Measurements from ENCODE around the gene SCGN. TPM values are rescaled to one million over a fixed set of nuclear protein-coding genes. Genes with fewer than 3 reads are reported as not detected.

Gene SCGN
- total RNA-seq, 1 donor from 2014 or later = not detected

DNA sequence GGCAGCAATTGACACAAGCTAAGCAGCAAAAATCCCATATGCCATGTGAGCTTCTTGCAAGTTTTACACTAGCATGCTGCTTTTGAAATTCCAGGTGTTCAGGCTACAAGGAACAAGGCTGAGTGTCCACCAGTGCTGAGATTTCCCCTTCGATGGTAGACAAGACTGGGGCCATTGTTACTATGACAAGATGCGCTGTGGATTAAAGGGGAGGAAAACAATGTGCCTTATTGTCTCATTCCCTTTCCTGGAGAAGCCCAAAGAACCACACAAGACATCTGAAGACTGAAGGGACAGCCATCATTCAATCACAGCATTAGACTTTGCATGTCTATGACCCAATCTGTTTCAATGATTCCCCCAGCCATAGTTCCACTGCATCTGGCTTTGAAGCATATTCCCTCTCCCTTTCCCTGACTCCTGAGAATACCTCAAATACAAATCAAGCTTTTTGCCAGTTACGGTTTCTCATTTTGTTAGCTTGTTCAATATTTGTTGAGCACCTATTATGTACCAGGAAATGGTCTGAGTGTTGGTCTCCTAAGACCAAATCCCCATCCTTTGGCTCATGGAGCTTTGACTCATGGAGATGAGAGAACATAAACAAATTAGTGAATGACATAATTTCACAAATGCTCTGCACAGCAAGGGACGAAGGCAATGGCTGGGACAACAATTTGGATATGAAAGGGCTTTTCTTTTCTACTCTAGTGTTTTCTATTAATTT, 23.4 kb upstream of the SCGN start:
- Mint-ChIP-seq H3K27me3 (ENCODE audit: unreplicated experiment) (peaks cover 14% of the 10 kb centered on the region), H3K9me3 (ENCODE audit: unreplicated experiment) (no peaks in the 10 kb centered on the region), H3K4me3 (ENCODE audit: unreplicated experiment) (no peak overlapping the region), H3K36me3 (ENCODE audit: unreplicated experiment) (no peaks in the 10 kb centered on the region), H3K4me1 (ENCODE audit: unreplicated experiment) (no peaks in the 10 kb centered on the region), H3K27ac (ENCODE audit: unreplicated experiment) (no peak overlapping the region)
- TF ChIP-seq, protein P1, sequence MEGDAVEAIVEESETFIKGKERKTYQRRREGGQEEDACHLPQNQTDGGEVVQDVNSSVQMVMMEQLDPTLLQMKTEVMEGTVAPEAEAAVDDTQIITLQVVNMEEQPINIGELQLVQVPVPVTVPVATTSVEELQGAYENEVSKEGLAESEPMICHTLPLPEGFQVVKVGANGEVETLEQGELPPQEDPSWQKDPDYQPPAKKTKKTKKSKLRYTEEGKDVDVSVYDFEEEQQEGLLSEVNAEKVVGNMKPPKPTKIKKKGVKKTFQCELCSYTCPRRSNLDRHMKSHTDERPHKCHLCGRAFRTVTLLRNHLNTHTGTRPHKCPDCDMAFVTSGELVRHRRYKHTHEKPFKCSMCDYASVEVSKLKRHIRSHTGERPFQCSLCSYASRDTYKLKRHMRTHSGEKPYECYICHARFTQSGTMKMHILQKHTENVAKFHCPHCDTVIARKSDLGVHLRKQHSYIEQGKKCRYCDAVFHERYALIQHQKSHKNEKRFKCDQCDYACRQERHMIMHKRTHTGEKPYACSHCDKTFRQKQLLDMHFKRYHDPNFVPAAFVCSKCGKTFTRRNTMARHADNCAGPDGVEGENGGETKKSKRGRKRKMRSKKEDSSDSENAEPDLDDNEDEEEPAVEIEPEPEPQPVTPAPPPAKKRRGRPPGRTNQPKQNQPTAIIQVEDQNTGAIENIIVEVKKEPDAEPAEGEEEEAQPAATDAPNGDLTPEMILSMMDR (IDR thresholded peaks at IDR 0.05) = no peak
- DNase-seq (ENCODE audit: extremely low spot score, unreplicated experiment) = no peak

DNA sequence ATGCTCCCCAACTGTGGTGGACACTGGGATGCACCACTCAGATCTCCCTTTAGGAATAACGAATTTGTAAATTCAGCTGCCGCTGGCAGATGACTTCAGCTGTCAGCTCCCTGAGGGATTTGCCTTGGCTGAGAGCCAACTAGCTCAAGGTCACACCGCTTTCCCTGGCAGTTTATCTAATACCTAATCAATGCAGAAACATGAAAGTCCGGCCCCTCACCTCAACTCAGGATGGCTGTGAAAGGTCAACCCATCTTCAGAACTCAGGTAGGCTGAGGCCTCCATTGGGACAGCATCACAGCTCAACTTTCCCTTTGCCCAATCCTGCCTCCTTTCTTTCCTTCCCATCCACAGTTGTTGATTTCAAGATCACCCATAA, 22.8 kb upstream of the SCGN start:
- Mint-ChIP-seq H3K4me3 (ENCODE audit: unreplicated experiment) (no peak overlapping the region), H3K36me3 (ENCODE audit: unreplicated experiment) (no peaks in the 10 kb centered on the region), H3K4me1 (ENCODE audit: unreplicated experiment) (no peaks in the 10 kb centered on the region), H3K9me3 (ENCODE audit: unreplicated experiment) (no peaks in the 10 kb centered on the region), H3K27me3 (ENCODE audit: unreplicated experiment) (peaks cover 14% of the 10 kb centered on the region), H3K27ac (ENCODE audit: unreplicated experiment) (no peak overlapping the region)
- TF ChIP-seq, protein P1 (IDR thresholded peaks at IDR 0.05) = no peak
- no peak for DNase-seq (ENCODE audit: extremely low spot score, unreplicated experiment)

DNA sequence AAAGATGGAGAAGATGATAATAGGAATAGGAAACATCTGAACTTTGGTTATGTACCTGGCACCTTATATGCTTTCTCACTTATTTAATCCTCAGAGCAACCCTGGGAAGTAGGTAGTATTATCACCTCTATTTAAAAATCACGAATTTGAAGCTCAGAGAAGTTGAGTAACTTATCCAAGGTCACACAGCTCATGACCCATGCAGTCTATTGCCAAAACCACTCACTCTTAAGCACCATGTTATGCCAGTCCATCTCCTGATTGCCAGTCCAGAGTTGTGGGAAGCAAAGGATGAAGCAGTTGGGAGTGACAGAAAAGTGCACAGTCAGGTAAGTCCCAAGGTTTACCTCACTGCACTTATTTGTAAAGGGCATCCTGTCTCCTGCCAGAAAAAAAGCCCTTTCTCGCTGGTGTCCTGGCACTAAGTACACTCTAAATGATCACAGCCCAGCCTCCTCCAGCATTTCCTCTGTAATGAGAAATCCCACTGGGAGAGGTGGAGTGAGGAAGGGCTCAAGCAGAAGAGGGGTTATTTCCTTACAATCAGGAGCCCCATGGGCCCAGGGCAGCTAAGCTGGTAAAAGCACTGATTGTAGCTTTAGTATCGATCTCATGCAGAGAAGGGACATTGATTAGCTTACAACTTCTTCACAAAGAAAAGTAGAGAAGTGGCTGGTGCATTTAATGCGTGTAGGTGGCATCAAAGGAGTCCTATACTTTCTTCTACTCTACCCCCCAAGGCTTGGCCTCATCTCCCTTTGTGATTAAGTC, 21.3 kb upstream of the SCGN start:
- Mint-ChIP-seq H3K36me3 (ENCODE audit: unreplicated experiment) (no peaks in the 10 kb centered on the region), H3K27me3 (ENCODE audit: unreplicated experiment) (peaks cover 19% of the 10 kb centered on the region), H3K9me3 (ENCODE audit: unreplicated experiment) (no peaks in the 10 kb centered on the region), H3K4me1 (ENCODE audit: unreplicated experiment) (no peaks in the 10 kb centered on the region), H3K27ac (ENCODE audit: unreplicated experiment) (no peak overlapping the region), H3K4me3 (ENCODE audit: unreplicated experiment) (no peak overlapping the region)
- TF ChIP-seq, protein P1 (IDR thresholded peaks at IDR 0.05) = no peak
- no peak for DNase-seq (ENCODE audit: extremely low spot score, unreplicated experiment)

DNA sequence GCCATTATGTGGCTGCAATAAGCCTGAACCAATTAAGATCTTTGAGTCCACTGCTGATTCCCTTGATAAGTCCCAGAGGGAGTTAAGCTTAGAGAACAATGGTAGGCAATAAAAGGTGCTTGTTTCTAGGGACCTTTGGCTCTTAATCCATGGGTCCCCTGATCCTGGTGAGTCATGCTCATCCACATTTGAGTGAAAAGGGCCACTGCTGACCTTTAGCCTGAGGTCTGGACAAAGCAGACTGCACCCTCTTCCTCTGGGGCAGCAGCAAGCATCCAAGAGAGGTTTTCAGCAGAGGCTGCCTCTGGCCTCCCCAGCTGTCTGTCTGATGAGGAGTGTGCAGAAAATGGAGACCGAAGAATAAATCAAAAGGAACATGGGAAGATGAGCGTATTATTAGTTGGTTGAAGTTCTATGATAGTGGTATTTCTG, 16.1 kb upstream of the SCGN start:
- no peak overlapping the region for H3K4me3 Mint-ChIP-seq (ENCODE audit: unreplicated experiment)
- no peaks in the 10 kb centered on the region for H3K36me3 Mint-ChIP-seq (ENCODE audit: unreplicated experiment)
- TF ChIP-seq, protein P1 (IDR thresholded peaks at IDR 0.05) = no peak
- H3K9me3 Mint-ChIP-seq (ENCODE audit: unreplicated experiment) = no peaks in the 10 kb centered on the region
- no peaks in the 10 kb centered on the region for H3K4me1 Mint-ChIP-seq (ENCODE audit: unreplicated experiment)
- no peak overlapping the region for H3K27ac Mint-ChIP-seq (ENCODE audit: unreplicated experiment)
- peaks cover 38% of the 10 kb centered on the region for H3K27me3 Mint-ChIP-seq (ENCODE audit: unreplicated experiment)
- no peak for DNase-seq (ENCODE audit: extremely low spot score, unreplicated experiment)

DNA sequence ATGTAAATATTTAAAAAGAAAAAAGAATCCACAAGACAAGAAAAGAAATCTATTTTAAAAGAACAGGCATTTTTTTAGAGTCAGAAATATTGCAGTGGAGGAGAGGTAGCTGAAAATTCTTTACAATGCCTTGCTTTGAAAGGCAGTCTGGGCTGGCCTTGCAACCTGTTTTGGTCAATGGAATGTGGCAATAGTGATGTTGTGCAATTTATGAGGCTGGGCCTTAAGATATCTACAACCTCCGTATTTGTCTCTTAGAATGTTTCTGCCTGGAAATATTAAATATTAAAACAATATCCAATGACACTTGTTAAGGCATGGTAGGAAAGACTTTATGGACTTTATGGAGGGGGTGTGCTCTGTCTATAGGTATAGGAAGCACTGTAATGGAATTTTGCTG, 14.8 kb upstream of the SCGN start:
- Mint-ChIP-seq H3K4me3 (ENCODE audit: unreplicated experiment) (no peak overlapping the region), H3K27me3 (ENCODE audit: unreplicated experiment) (peaks cover 44% of the 10 kb centered on the region), H3K4me1 (ENCODE audit: unreplicated experiment) (no peaks in the 10 kb centered on the region), H3K9me3 (ENCODE audit: unreplicated experiment) (no peaks in the 10 kb centered on the region), H3K27ac (ENCODE audit: unreplicated experiment) (no peak overlapping the region), H3K36me3 (ENCODE audit: unreplicated experiment) (no peaks in the 10 kb centered on the region)
- TF ChIP-seq, protein P1 (IDR thresholded peaks at IDR 0.05) = no peak
- no peak for DNase-seq (ENCODE audit: extremely low spot score, unreplicated experiment)
